Measurements from ENCODE around the gene ISL2. TPM values are rescaled to one million over a fixed set of nuclear protein-coding genes. Genes with fewer than 3 reads are reported as not detected.
A peak's percentile ranks its signal among the peaks of the same experiment; 100 is the strongest.

The ISL2 gene
- total and polyA plus RNA-seq, 2 of the 4 experiments (the other 2 are of a cell fraction), result 1.3 to 3.6 TPM

GRCh38 chr15:76391309-76391708 lies 54.7 kb downstream of the ISL2 start:
- no peak overlapping the region for H3K4me3 ChIP-seq (ENCODE audit: insufficient read depth, low read depth, low read length)
- no peak overlapping the region for H3K18ac ChIP-seq (ENCODE audit: low read depth, low read length)
- POLR2A ChIA-PET (ENCODE audit: unreplicated experiment), result no interaction called here
- H2AK9ac ChIP-seq (replicated peaks; ENCODE audit: low read depth, low read length, poor library complexity), result no peak overlapping the region
- in situ Hi-C loops (cut with MboI; ENCODE audit: low sequenced_read_pairs), result no loop called here
- CTCF ChIA-PET, result interaction anchor here (1.1 kb wide), 1 partner anchor 9 kb away, joined by 6 read pairs; no protein-coding TSS in a partner anchor
- H2BK20ac ChIP-seq (ENCODE audit: low read depth, low read length), result no peak overlapping the region
- H3K56ac ChIP-seq (ENCODE audit: extremely low read depth, insufficient read depth, low read length), result no peak overlapping the region
- H2AFZ ChIP-seq (replicated peaks; ENCODE audit: low read length, poor library complexity), result no peak overlapping the region
- H3K4me2 ChIP-seq (ENCODE audit: low read depth, low read length), result no peak overlapping the region
- intact Hi-C loops (cut with micrococcal nuclease), result no loop called here
- H2BK5ac ChIP-seq (ENCODE audit: low read depth, low read length, poor library complexity, severe bottlenecking), result no peak overlapping the region
- no peak overlapping the region for H4K5ac ChIP-seq (ENCODE audit: low read depth, low read length)
- dilution Hi-C loops (cut with HindIII; ENCODE audit: low sequenced_read_pairs, unreplicated experiment), result no loop called here
- H3K9ac ChIP-seq (ENCODE audit: low read depth, low read length), result no peak overlapping the region
- no peak overlapping the region for H4K91ac ChIP-seq (ENCODE audit: insufficient read depth, low read depth, low read length)
- H3K27me3 ChIP-seq (ENCODE audit: control insufficient read depth, insufficient read depth, low read length), result no peaks in the 10 kb centered on the region
- no peaks in the 10 kb centered on the region; the same call in 1 of the 2 replicates for H3K4me1 ChIP-seq (ENCODE audit: control insufficient read depth, insufficient read depth, low read length)
- no peaks in the 10 kb centered on the region for H3K36me3 ChIP-seq (ENCODE audit: control insufficient read depth, insufficient read depth, low read length)
- H4K20me1 ChIP-seq (ENCODE audit: insufficient read depth, low read length), result no peaks in the 10 kb centered on the region
- BruUV-seq (replicated peaks), result no TSS peak
- ATAC-seq (ENCODE audit: low read depth), result peak; percentile 67
- no peak overlapping the region for H4K8ac ChIP-seq (ENCODE audit: low read depth in 2 of 2, low read length in 2 of 2)
- no peaks in the 10 kb centered on the region; a peak in 1 of 4 replicates for H3K79me1 ChIP-seq (ENCODE audit: low read depth in 1 of 2, low read length in 2 of 2)
- H2BK15ac ChIP-seq (ENCODE audit: low read depth, low read length), result no peak overlapping the region
- WGBS, 2 experiments (ENCODE audit: extremely low coverage in 2 of 2, insufficient read length in 1 of 2), result no CpG with 5 or more reads among the region's 3 CpGs
- no peak overlapping the region for H3K23ac ChIP-seq (ENCODE audit: low read depth, low read length)
- H3K9me3 ChIP-seq (ENCODE audit: control insufficient read depth, insufficient read depth, low read length), result no peaks in the 10 kb centered on the region
- H3K9me1 ChIP-seq (ENCODE audit: insufficient read depth, low read length), result peaks cover 6% of the 10 kb centered on the region; the same call in 1 of the 2 replicates
- H3K14ac ChIP-seq (replicated peaks; ENCODE audit: low read depth, low read length), result no peak overlapping the region
- no peak overlapping the region for H2AK5ac ChIP-seq (ENCODE audit: low read depth, low read length)
- H3K27ac ChIP-seq (ENCODE audit: insufficient read depth, low read length), result no peak overlapping the region
- DNase-seq, result peak; percentile 19
- no peak overlapping the region for H2BK120ac ChIP-seq (ENCODE audit: low read depth, low read length)
- TF ChIP-seq USF2 (IDR thresholded peaks at IDR 0.05; ENCODE audit: low read depth, low read length) (no peak), RFX5 (IDR thresholded peaks at IDR 0.05; ENCODE audit: low read depth, low read length) (no peak), CEBPB (IDR thresholded peaks at IDR 0.05; ENCODE audit: low read depth, low read length) (no peak), MXI1 (IDR thresholded peaks at IDR 0.05; ENCODE audit: borderline replicate concordance, low read depth, low read length) (no peak), CTCF (conservative IDR thresholded peaks at IDR 0.05; ENCODE audit: low read depth, low read length) (no peak), MAZ (IDR thresholded peaks at IDR 0.05; ENCODE audit: borderline replicate concordance, low read depth, low read length) (no peak), ELK1 (IDR thresholded peaks at IDR 0.05; ENCODE audit: borderline replicate concordance, low read depth, low read length) (no peak), RAD21 (IDR thresholded peaks at IDR 0.05; ENCODE audit: low read length) (no peak), FOS (IDR thresholded peaks at IDR 0.05; ENCODE audit: low read depth, low read length) (no peak), SMC3 (IDR thresholded peaks at IDR 0.05; ENCODE audit: low read depth, low read length) (no peak), NFE2L2 (IDR thresholded peaks at IDR 0.05; ENCODE audit: low read depth, low read length) (no peak), POLR2A (IDR thresholded peaks at IDR 0.05; ENCODE audit: low read depth, low read length) (no peak), BHLHE40 (IDR thresholded peaks at IDR 0.05; ENCODE audit: low read depth, low read length) (no peak), RCOR1 (IDR thresholded peaks at IDR 0.05; ENCODE audit: insufficient replicate concordance, low read length) (no peak), CHD1 (IDR thresholded peaks at IDR 0.05; ENCODE audit: low read depth, low read length) (no peak), MAFK (IDR thresholded peaks at IDR 0.05; ENCODE audit: low read depth, low read length) (no peak)
- H3K4ac ChIP-seq (ENCODE audit: low read depth, low read length), result no peak overlapping the region
